ENCODE results near the gene HID1. TPM values are rescaled to one million over a fixed set of nuclear protein-coding genes. Genes with fewer than 3 reads are reported as not detected.

HID1 gene
- total and polyA plus RNA-seq, 9 of the 15 experiments (the other 6 are each of a cell fraction or from before 2014, with no cell fraction given): 0.14 to 2.1 (median 0.54) TPM; not detected in 2

GRCh38 chr17:74956093-74956492, 16.5 kb downstream of the HID1 start:
- DNase-seq (ENCODE audit: extremely low read depth in 1 of 4, low spot score in 3 of 4) (no peak), FAIRE-seq (no peak), ATAC-seq (no peak)
- no peaks in the 10 kb centered on the region for H3K9me1 ChIP-seq (ENCODE audit: control insufficient read depth, insufficient read depth, low read length)
- TF ChIP-seq BCOR (IDR thresholded peaks at IDR 0.05): peak; percentile 36; the same call in 1 of the 2 replicates
- TF ChIP-seq ZFPM2 (CRISPR knock-in tag; IDR thresholded peaks at IDR 0.05): no peak
- TF ChIP-seq ZKSCAN1 (IDR thresholded peaks at IDR 0.05; ENCODE audit: low read depth, low read length): peak; percentile 65
- peak in 1 of 2 experiments; percentile 36; a peak in 2 of 4 replicates for TF ChIP-seq KDM1A (IDR thresholded peaks at IDR 0.05)
- TF ChIP-seq SMARCC2 (IDR thresholded peaks at IDR 0.05; ENCODE audit: low read depth): no peak
- no peak for TF ChIP-seq CXXC5 (CRISPR knock-in tag; IDR thresholded peaks at IDR 0.05)
- no peak for TF ChIP-seq HOMEZ (CRISPR knock-in tag; IDR thresholded peaks at IDR 0.05)
- no peak for TF ChIP-seq SIN3B (IDR thresholded peaks at IDR 0.05; ENCODE audit: low read depth)
- no peak for TF ChIP-seq ZZZ3 (IDR thresholded peaks at IDR 0.05)
- peak; percentile 79 for TF ChIP-seq RBM25 (IDR thresholded peaks at IDR 0.05; ENCODE audit: low read depth, low read length, severe bottlenecking)
- no peak for TF ChIP-seq CREB3 (tag; conservative IDR thresholded peaks at IDR 0.05; ENCODE audit: low read depth)
- no peaks in the 10 kb centered on the region for H4K20me1 ChIP-seq (replicated peaks; ENCODE audit: control insufficient read depth, insufficient read depth, low read length)
- no peak overlapping the region for H3K4me3 ChIP-seq
- no peak overlapping the region for H3K27ac ChIP-seq (ENCODE audit: extremely low read depth, low read depth, low read length)
- intact Hi-C loops (cut with micrococcal nuclease) (loop anchor here (5.0 kb wide), 1 partner anchor 89 kb away; no protein-coding TSS in a partner anchor), in situ Hi-C loops (cut with MboI) (loop anchor here (5.0 kb wide), 3 partner anchors 34 to 214 kb away; partner anchors contain the start of genes OTOP2 and USH1G)
- H3K4me2 ChIP-seq (ENCODE audit: insufficient read depth, low read length): no peak overlapping the region
- H3K79me2 ChIP-seq (ENCODE audit: control insufficient read depth, insufficient read depth, low read length): no peaks in the 10 kb centered on the region
- no peak overlapping the region for H2AFZ ChIP-seq (ENCODE audit: low read depth, low read length)
- 14% methylated on average over 4 of the region's 4 CpGs for WGBS (ENCODE audit: insufficient coverage, low coverage, missing lambda C conversion rate)
- no TSS peak for BruUV-seq (replicated peaks)
- peaks cover 4% of the 10 kb centered on the region; the same call in 1 of the 2 replicates for H3K9me3 ChIP-seq (replicated peaks; ENCODE audit: control insufficient read depth, insufficient read depth, low read depth, low read length)
- peaks cover 10 to 55% of the 10 kb centered on the region in 2 experiments; a peak in 4 of 5 replicates for H3K4me1 ChIP-seq (replicated peaks in 1 of 2; ENCODE audit: control insufficient read depth in 2 of 2, insufficient read depth in 2 of 2, low read length in 2 of 2)
- POLR2A ChIA-PET: interaction anchor here (0.6 kb wide), 1 partner anchor 250 kb away, joined by 3 read pairs; the partner anchor contains the start of gene NUP85
- peak overlapping the region in 1 of 2 experiments; percentile 37; a peak in 1 of 4 replicates for H3K9ac ChIP-seq (ENCODE audit: insufficient read depth in 1 of 2, low read depth in 2 of 2, low read length in 2 of 2)
- CTCF ChIA-PET (ENCODE audit: low intra/inter-chr PET ratio): interaction anchor here (0.7 kb wide), 1 partner anchor 37 kb away, joined by 3 read pairs; no protein-coding TSS in a partner anchor
- H3K27me3 ChIP-seq (ENCODE audit: control insufficient read depth in 2 of 2, insufficient read depth in 2 of 2, low read length in 2 of 2): peaks cover 3 to 8% of the 10 kb centered on the region in 2 experiments; a peak in 3 of 5 replicates
- H3K36me3 ChIP-seq (ENCODE audit: control insufficient read depth, insufficient read depth, low read length): no peaks in the 10 kb centered on the region
